NCI-H446 treated with DMSO at 0.1 percent for 48 hours (cell line): ENCODE results near the gene RAF1.
A peak's percentile ranks its signal among the peaks of the same experiment; 100 is the strongest.
"Not testable (repeated sequence)": the region's sequence is repeated elsewhere in the genome, so short reads cannot be mapped to it uniquely, and the experiment has no call there.

Experiments used
- DNase-seq: peaks from one replicate; lab custom pipeline; 2025; lab: John Stamatoyannopoulos, UW

The RAF1 gene

GRCh38 chr3:12638105-12638504, 25.8 kb downstream of the RAF1 start:
- peak; percentile 65 for DNase-seq

GRCh38 chr3:12633108-12633507, 30.8 kb downstream of the RAF1 start:
- no peak for DNase-seq

GRCh38 chr3:12632523-12632922, 31.4 kb downstream of the RAF1 start:
- no peak for DNase-seq

GRCh38 chr3:12630843-12631242, 33.1 kb downstream of the RAF1 start:
- not testable (repeated sequence) for DNase-seq

- no peak for DNase-seq
These were observed 33.6 kb downstream of the RAF1 start for GRCh38 chr3:12630292-12630691.

GRCh38 chr3:12629560-12629959, 34.4 kb downstream of the RAF1 start:
- DNase-seq: no peak

GRCh38 chr3:12628813-12629212, 35.1 kb downstream of the RAF1 start:
- no peak for DNase-seq

GRCh38 chr3:12627370-12627769, 36.5 kb downstream of the RAF1 start:
- no peak for DNase-seq

- not testable (repeated sequence) for DNase-seq
These were observed 39.0 kb downstream of the RAF1 start for GRCh38 chr3:12624964-12625363.

GRCh38 chr3:12624056-12624455, 39.9 kb downstream of the RAF1 start:
- no peak for DNase-seq

- no peak for DNase-seq
These were observed 41.6 kb downstream of the RAF1 start for GRCh38 chr3:12622335-12622734.

GRCh38 chr3:12620729-12621128, 43.2 kb downstream of the RAF1 start:
- DNase-seq: no peak

GRCh38 chr3:12620305-12620704, 43.6 kb downstream of the RAF1 start:
- DNase-seq: no peak

- no peak for DNase-seq
These were observed 45.5 kb downstream of the RAF1 start for GRCh38 chr3:12618426-12618825.

- no peak for DNase-seq
These were observed 48.7 kb downstream of the RAF1 start for GRCh38 chr3:12615266-12615665.

- no peak for DNase-seq
These were observed 50.7 kb downstream of the RAF1 start for GRCh38 chr3:12613250-12613649.

GRCh38 chr3:12612514-12613226, 51.2 kb downstream of the RAF1 start:
- no peak for DNase-seq

GRCh38 chr3:12611117-12611516, 52.8 kb downstream of the RAF1 start:
- DNase-seq: no peak

GRCh38 chr3:12608376-12608775, 55.5 kb downstream of the RAF1 start:
- DNase-seq: no peak

GRCh38 chr3:12603969-12604368, 59.9 kb downstream of the RAF1 start:
- DNase-seq: no peak

- no peak for DNase-seq
These were observed 62.8 kb downstream of the RAF1 start for GRCh38 chr3:12601072-12601471.

GRCh38 chr3:12598890-12599289, 65.0 kb downstream of the RAF1 start:
- DNase-seq: no peak

GRCh38 chr3:12593473-12593872, 70.4 kb downstream of the RAF1 start:
- no peak for DNase-seq

GRCh38 chr3:12591997-12592715, 71.8 kb downstream of the RAF1 start:
- no peak for DNase-seq
